ENCODE data around the gene MYO18B. TPM values are rescaled to one million over a fixed set of nuclear protein-coding genes. Genes with fewer than 3 reads are reported as not detected.

Gene MYO18B
- total RNA-seq, 1 experiment from 2014 or later, result 0.07 TPM

DNA sequence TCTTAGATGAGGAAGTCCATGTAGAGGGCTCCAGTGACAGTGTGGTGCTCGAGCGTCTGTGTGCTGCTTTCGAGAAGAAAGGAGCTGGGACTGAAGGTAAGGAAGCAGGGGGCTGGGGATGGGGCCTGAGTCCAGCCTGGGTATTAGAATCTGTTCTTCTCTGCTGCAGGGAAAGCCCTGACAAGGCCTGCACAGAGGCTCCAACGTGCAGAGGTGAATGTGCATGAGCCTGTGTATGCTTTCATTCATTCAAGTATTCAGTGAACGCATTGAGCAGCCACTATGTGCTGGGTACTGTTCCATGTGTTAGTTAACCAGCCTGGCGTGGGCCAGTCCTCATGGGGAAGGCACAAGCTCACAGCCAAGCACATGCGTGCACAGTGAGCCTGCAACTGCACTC lies 93.4 kb downstream of the MYO18B start:
- TF ChIP-seq CTCF (IDR thresholded peaks at IDR 0.05; ENCODE audit: insufficient read depth in 1 of 2, low read depth in 1 of 2, low read length in 1 of 2, severe bottlenecking in 1 of 2, unreplicated experiment in 1 of 2), result no peak
- no peaks in the 10 kb centered on the region for H3K4me1 Mint-ChIP-seq (ENCODE audit: low read depth, unreplicated experiment)
- peaks cover 12% of the 10 kb centered on the region for H3K27me3 Mint-ChIP-seq (ENCODE audit: insufficient read depth, unreplicated experiment)
- DNase-seq, result no peak
- no TSS peak for BruUV-seq (replicated peaks)
- no peak overlapping the region for H3K27ac Mint-ChIP-seq (ENCODE audit: unreplicated experiment)
- Histone ChIP-seq H3K36me3 (ENCODE audit: control insufficient read depth, insufficient read depth, low read length) (no peaks in the 10 kb centered on the region), H3K9me3 (no peaks in the 10 kb centered on the region), H3K4me3 (ENCODE audit: low read depth, low read length) (no peak overlapping the region), H3K27me3 (replicated peaks; ENCODE audit: control insufficient read depth, insufficient read depth, low read length) (no peaks in the 10 kb centered on the region), H3K4me1 (no peaks in the 10 kb centered on the region)
- POLR2A ChIA-PET, result no interaction called here
- H3K36me3 Mint-ChIP-seq (ENCODE audit: insufficient read depth, unreplicated experiment), result no peaks in the 10 kb centered on the region
- intact Hi-C loops (cut with micrococcal nuclease; ENCODE audit: unreplicated experiment), result no loop called here
- no peak overlapping the region for H3K4me3 Mint-ChIP-seq (ENCODE audit: unreplicated experiment)
- H3K9me3 Mint-ChIP-seq (ENCODE audit: unreplicated experiment), result no peaks in the 10 kb centered on the region
- CTCF ChIA-PET, result no interaction called here

GRCh38 chr22:25837288-25837900 lies 95.4 kb downstream of the MYO18B start:
- no TSS peak for BruUV-seq (replicated peaks)
- ChIA-PET CTCF (no interaction called here), POLR2A (no interaction called here)
- TF ChIP-seq CTCF (IDR thresholded peaks at IDR 0.05; ENCODE audit: insufficient read depth in 1 of 2, low read depth in 1 of 2, low read length in 1 of 2, severe bottlenecking in 1 of 2, unreplicated experiment in 1 of 2), result no peak
- H3K4me3 ChIP-seq (ENCODE audit: low read depth, low read length), result no peak overlapping the region
- no peaks in the 10 kb centered on the region for H3K4me1 Mint-ChIP-seq (ENCODE audit: low read depth, unreplicated experiment)
- H3K36me3 ChIP-seq (ENCODE audit: control insufficient read depth, insufficient read depth, low read length), result no peaks in the 10 kb centered on the region
- no peaks in the 10 kb centered on the region for H3K36me3 Mint-ChIP-seq (ENCODE audit: insufficient read depth, unreplicated experiment)
- intact Hi-C loops (cut with micrococcal nuclease; ENCODE audit: unreplicated experiment), result no loop called here
- no peaks in the 10 kb centered on the region for H3K4me1 ChIP-seq
- no peaks in the 10 kb centered on the region for H3K9me3 ChIP-seq
- H3K27me3 Mint-ChIP-seq (ENCODE audit: insufficient read depth, unreplicated experiment), result peaks cover 12% of the 10 kb centered on the region
- no peaks in the 10 kb centered on the region for H3K9me3 Mint-ChIP-seq (ENCODE audit: unreplicated experiment)
- DNase-seq, result no peak
- H3K27ac Mint-ChIP-seq (ENCODE audit: unreplicated experiment), result no peak overlapping the region
- H3K27me3 ChIP-seq (replicated peaks; ENCODE audit: control insufficient read depth, insufficient read depth, low read length), result no peaks in the 10 kb centered on the region
- no peak overlapping the region for H3K4me3 Mint-ChIP-seq (ENCODE audit: unreplicated experiment)

DNA sequence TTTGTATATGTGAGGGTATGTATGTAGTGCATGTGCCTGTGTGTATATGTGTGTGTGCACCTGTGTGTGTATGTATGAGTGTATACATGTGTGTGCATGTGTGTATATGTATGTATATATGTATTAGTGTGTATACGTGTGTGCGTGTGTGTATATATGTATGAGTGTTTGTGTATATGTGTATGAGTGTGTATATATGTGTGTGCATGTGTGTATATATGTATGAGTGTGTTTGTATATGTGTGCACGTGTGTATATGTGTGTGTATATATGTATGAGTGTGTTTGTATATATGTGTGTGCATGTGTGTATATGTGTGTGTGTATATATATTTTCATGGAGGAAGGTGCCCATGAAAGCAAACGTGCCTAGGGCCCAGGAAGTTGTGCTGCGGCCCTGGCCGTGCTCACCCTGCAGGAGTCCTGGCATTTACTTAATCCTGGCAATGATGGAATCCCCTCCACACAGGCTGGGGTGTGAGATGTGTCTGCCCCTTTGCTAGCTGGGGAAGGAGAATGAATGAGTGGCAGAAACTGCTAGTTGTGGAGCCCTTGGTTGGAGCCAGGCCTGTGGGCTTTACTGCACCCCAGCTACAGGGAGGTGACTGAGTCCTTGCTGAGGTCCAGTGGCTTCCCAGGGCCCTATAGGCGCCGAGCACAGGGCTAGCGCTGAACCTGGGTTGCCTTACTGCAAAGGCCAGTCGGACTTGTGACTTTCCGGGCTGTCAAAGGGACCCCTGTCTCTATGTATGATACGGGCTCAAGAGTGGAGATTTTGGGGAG lies 97.2 kb downstream of the MYO18B start:
- Mint-ChIP-seq H3K4me3 (ENCODE audit: unreplicated experiment) (no peak overlapping the region), H3K27ac (ENCODE audit: unreplicated experiment) (no peak overlapping the region), H3K4me1 (ENCODE audit: low read depth, unreplicated experiment) (no peaks in the 10 kb centered on the region), H3K27me3 (ENCODE audit: insufficient read depth, unreplicated experiment) (peaks cover 7% of the 10 kb centered on the region), H3K36me3 (ENCODE audit: insufficient read depth, unreplicated experiment) (no peaks in the 10 kb centered on the region), H3K9me3 (ENCODE audit: unreplicated experiment) (no peaks in the 10 kb centered on the region)
- no peak for DNase-seq
- TF ChIP-seq CTCF (IDR thresholded peaks at IDR 0.05; ENCODE audit: insufficient read depth in 1 of 2, low read depth in 1 of 2, low read length in 1 of 2, severe bottlenecking in 1 of 2, unreplicated experiment in 1 of 2), result no peak
- ChIA-PET POLR2A (no interaction called here), CTCF (no interaction called here)
- H3K4me1 ChIP-seq, result no peaks in the 10 kb centered on the region
- H3K36me3 ChIP-seq (ENCODE audit: control insufficient read depth, insufficient read depth, low read length), result no peaks in the 10 kb centered on the region
- no peak overlapping the region for H3K4me3 ChIP-seq (ENCODE audit: low read depth, low read length)
- no peaks in the 10 kb centered on the region for H3K27me3 ChIP-seq (replicated peaks; ENCODE audit: control insufficient read depth, insufficient read depth, low read length)
- no TSS peak for BruUV-seq (replicated peaks)
- intact Hi-C loops (cut with micrococcal nuclease; ENCODE audit: unreplicated experiment), result no loop called here
- H3K9me3 ChIP-seq, result no peaks in the 10 kb centered on the region
